DMS153 treated with DMSO at 0.1 percent for 48 hours (cell line): ENCODE data around the gene MTHFD1L.

ENCODE experiments used
- DNase-seq: peaks from one replicate; lab custom pipeline; 2025; ENCODE audit not compliant: unreplicated experiment; lab: John Stamatoyannopoulos, UW

The MTHFD1L gene

GRCh38 chr6:150866147-150866990 is 867 bp downstream of the MTHFD1L start:
- DNase-seq, result peak; percentile 40

- no peak for DNase-seq
These were observed 1.5 kb downstream of the MTHFD1L start for GRCh38 chr6:150866991-150867501.

GRCh38 chr6:150868759-150869158 is 3.3 kb downstream of the MTHFD1L start:
- no peak for DNase-seq

GRCh38 chr6:150874179-150874578 is 8.7 kb downstream of the MTHFD1L start:
- no peak for DNase-seq

- DNase-seq, result no peak
These were observed 10.3 kb downstream of the MTHFD1L start for GRCh38 chr6:150875841-150876240.

GRCh38 chr6:150876598-150876997 is 11.1 kb downstream of the MTHFD1L start:
- DNase-seq, result no peak

GRCh38 chr6:150877928-150878327 is 12.4 kb downstream of the MTHFD1L start:
- DNase-seq, result no peak

- no peak for DNase-seq
These were observed 13.1 kb downstream of the MTHFD1L start for GRCh38 chr6:150878347-150879213.

GRCh38 chr6:150880336-150880735 is 14.8 kb downstream of the MTHFD1L start:
- peak; percentile 33 for DNase-seq

GRCh38 chr6:150881911-150882481 is 16.5 kb downstream of the MTHFD1L start:
- peak; percentile 55 for DNase-seq

GRCh38 chr6:150883521-150883920 is 18.0 kb downstream of the MTHFD1L start:
- DNase-seq, result no peak

GRCh38 chr6:150886155-150886554 is 20.7 kb downstream of the MTHFD1L start:
- DNase-seq, result no peak

GRCh38 chr6:150887978-150888563 is 22.6 kb downstream of the MTHFD1L start:
- no peak for DNase-seq

- no peak for DNase-seq
These were observed 24.8 kb downstream of the MTHFD1L start for GRCh38 chr6:150890346-150890745.

- DNase-seq, result peak; percentile 75
These were observed 26.5 kb downstream of the MTHFD1L start for GRCh38 chr6:150891888-150892485.

GRCh38 chr6:150894191-150894744 is 28.8 kb downstream of the MTHFD1L start:
- DNase-seq, result no peak

- peak; percentile 58 for DNase-seq
These were observed 29.5 kb downstream of the MTHFD1L start for GRCh38 chr6:150894935-150895552.

GRCh38 chr6:150895928-150896632 is 30.6 kb downstream of the MTHFD1L start:
- DNase-seq, result no peak

GRCh38 chr6:150897400-150897943 is 32.0 kb downstream of the MTHFD1L start:
- no peak for DNase-seq
